HG02623 (cell line): Measurements from ENCODE around the gene RLF.

Experiments
- ATAC-seq: cut with Tn5 transposase; IDR thresholded peaks from one replicate; pipeline ENCODE4 v1.9.1; 2021; ENCODE audit warnings: moderate library complexity; ENCODE audit not compliant: unreplicated experiment

RLF gene

DNA sequence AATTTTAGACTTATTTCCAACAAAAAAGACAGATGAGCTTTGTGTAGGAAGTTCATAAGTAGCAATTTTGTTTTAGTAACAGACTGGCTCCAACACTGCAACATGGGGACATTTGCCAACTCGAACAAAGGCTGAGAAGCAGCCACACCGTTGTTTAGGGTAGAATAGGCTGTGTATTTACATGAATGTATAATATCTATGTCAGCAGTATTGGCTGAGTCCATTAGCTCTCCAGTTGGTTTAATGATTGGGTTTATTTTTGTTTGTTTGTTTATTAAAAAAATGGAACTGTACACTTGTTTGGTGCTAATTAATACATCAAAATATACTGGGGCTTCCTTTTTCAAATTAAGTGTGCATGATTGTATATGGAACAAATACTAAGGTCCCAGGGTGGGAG, 79.2 kb downstream of the RLF start:
- no peak for ATAC-seq

DNA sequence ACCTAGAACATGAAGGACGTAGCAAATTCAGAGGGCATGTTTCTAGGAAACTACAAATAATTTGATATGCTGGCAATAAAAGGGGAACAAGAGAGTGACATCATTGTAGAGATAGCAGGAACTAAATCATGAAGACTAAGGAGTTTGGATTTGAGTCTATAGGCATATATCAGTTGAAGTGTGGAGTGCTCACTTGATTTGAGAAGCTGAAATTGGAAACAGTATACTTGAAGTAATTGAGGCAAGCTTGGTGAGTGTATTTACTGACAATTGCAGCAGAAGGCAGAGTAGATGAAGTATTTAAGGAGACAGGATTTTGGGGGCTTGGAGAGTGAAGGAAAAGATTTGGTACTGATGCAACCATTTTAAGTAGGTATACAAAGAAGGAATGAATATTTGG, 80.2 kb downstream of the RLF start:
- no peak for ATAC-seq

DNA sequence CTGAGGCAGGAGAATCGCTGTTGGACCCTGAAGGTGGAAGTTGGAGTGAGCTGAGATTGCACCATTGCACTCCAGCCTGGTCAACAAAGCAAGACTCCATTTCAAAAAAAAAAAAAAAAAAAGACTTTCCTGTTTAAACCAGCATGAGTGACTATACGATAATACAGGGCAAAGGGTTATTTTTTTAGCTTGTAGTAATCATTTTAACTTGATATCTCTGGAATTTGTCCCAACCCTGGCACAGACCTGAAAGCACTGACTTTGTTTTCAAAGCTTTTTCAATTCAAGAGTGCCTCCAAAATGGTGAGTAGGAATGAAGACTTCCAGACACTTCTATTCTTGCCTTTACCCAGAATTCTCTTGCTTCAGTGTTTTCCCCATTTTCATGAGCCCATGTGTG, 82.2 kb downstream of the RLF start:
- no peak for ATAC-seq

DNA sequence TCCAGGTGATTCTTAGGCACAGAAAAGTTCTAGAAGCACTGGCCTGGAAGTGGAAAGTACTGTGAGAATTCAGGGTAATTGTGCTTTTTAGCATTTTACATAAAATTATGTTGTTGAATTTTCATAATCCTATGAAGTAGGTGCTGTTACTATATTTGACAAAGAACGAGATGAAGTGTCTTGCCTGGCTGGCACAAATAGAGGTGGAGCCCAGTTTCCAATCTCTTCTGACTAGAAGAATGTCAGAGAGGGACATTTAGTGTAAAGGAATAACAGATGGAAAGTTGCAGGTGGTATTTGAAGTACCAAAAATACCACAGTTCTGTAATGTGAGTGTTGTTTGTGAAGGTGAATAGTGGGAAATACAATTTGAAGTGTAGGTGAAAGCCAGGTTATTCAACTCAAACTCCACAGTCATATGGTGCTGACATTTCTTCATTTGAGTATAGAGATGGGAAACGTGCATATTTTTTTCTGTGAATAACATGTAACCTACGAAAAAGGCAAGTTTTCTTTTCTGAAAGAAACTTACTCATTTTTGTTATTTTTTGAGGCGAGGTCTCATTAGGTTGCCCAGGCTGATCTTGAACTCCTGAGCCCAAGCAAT, 83.1 kb downstream of the RLF start:
- ATAC-seq: no peak

DNA sequence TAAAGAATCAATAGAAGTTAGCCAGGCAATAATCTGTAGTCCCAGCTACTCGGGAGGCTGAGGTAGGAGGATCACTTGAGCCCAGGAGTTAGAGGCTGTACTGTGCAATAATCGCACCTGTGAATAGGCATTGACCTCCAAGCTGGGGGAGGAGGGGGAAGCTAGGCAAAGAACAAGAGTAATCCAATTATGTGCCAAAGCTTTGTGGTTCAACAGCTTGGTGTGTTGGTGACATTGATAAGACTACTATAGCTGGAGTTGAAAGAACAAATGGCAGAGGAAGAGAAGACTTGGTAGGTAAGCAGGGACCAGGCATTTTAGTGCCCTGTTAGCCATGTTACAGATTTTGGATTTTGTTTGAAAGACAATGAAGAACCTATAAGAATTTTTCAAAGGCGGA, 84.5 kb downstream of the RLF start:
- no peak for ATAC-seq

DNA sequence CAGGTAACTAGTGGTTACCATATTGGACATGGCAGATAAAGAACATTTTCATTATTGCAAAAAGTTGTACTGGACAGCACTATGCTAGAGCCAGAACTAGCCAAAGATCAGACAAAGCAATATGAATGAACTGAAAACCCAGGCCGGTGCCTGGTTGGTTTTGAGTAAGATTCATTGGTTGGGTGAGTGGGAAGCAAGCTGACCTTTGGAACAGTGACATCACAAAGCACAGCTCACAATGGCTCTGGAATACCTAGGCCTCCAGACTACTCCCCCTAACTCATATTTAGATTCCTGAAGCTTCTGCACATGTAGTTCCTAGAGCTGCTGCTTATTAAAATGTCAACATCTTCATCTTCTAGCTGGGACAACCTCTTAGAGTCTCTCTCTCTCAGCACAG, 86.5 kb downstream of the RLF start, which contains the start of gene TMCO2:
TMCO2 (plus strand) TSS at position 283 of the 400 bp plus-strand sequence; CDS start at position 340, 57 bp downstream.
- ATAC-seq: no peak

DNA sequence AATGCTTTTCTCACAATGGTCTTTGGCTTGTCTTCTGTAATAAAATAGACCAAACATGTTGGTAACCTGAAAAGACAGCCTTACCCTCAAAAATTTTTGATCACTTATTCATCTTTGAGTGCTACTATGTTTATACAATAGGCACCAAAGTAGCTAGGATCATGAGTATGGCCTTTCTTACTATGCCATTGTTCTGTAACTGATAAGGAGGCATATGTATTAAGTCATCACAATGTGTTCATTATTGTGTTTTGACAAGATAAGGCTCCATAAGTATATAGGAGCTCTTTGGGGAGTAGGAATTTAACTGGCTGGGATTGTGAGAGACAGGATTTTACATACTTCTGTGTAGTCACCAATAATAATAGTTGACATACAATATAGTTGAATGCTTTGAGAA, 87.2 kb downstream of the RLF start:
- no peak for ATAC-seq

DNA sequence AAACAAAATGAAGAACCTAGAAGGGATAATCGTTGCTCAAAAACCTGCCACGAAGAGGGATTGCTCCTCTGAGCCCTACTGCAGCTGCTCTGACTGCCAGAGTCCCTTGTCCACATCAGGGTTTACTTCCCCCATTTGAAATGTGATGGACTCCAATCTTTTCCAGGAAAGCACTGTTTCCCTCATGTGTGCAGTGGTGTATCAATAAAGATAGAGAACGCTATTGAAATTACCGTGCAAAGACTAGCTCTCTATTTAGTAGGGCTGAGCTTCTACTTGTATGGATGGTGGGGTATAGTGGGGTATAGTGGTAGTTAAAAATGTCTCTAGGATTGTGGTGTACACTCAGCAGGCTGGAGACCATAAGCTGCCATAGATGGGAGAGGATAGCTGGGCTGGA, 90.3 kb downstream of the RLF start:
- no peak for ATAC-seq

DNA sequence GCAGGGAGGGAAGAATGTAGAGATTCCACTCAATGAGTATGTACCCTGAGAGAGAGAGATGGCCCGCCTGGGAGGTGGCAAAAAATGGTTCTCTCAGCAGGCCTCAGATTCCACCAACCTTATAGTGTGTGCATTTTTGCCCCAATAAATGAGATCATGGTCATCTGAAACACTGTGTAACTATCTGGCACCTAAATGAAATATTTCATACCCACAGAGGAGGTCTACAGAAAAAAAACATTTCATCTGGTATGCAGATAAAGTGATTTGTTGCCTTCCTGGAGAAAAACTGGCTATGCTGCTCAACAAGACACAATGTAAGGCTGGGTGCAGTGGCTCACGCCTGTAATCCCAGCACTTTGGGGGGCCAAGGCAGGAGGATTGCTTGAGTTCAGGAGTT, 91.4 kb downstream of the RLF start:
- ATAC-seq: no peak

DNA sequence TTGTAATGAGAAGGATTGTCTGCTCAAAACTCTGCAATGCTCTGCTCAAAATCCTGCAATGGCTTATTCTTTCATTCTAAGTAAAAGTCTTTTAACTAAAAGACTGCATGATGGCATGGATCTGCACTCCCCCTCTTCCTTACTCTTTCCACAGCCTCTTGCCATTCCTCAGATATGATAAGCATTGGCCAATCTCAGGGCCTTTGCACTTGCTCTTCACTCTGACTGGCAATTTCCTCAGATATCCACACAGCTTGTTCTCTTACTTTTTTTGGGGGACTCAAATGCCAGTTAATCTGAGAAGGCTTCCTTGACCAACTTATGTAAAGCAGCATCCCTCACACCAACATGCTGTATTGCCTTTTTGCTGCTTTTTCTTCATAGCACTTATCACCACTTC, 94.0 kb downstream of the RLF start:
- no peak for ATAC-seq

DNA sequence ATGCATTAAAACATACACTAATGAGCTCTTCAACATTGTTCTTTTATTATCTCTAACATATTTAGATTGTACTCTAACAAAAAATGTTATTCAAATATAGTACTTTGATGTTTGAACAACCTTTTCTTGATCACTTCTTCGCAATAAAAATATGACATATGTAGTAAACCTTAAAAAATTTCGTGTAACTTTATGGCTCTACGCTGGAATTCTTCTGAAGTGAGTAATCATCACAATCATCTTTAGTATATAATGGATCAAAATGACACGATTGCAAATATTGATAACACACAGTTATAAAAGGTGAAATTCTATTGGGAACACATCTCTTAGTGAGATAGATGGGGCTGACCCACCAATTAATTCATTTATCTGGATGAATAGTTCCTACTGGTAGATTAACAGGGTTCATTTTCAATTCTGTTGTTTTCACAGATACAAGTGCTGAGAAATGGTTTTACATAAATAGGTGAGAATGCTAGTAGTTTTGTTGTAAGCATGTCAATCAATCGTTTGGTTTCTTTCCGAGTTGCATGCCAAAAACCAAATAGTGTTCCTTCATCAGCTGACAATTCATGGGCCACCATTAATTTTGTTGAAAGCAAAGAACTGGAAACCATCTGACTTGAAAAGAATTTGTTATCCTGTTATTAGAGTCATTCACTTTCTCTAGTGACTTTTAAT, 95.4 kb downstream of the RLF start:
- no peak for ATAC-seq

DNA sequence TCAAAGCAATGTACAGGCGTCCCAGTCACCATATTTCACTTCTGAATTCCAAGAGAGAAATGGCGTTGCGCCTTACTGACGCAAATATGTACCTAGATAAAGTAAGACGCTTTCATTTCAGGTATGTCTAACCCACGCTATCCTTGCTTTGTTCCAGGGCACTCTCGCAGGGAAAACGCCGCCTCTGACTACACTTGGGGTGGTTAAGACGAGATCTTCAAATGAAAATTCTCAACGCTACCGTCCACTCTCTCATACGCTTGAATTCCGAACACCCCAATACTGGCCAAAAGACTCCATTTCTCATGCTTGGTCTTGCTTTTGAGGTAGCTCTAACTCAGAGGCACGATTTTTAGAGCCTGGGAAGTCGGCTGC, 96.1 kb downstream of the RLF start:
- no peak for ATAC-seq

DNA sequence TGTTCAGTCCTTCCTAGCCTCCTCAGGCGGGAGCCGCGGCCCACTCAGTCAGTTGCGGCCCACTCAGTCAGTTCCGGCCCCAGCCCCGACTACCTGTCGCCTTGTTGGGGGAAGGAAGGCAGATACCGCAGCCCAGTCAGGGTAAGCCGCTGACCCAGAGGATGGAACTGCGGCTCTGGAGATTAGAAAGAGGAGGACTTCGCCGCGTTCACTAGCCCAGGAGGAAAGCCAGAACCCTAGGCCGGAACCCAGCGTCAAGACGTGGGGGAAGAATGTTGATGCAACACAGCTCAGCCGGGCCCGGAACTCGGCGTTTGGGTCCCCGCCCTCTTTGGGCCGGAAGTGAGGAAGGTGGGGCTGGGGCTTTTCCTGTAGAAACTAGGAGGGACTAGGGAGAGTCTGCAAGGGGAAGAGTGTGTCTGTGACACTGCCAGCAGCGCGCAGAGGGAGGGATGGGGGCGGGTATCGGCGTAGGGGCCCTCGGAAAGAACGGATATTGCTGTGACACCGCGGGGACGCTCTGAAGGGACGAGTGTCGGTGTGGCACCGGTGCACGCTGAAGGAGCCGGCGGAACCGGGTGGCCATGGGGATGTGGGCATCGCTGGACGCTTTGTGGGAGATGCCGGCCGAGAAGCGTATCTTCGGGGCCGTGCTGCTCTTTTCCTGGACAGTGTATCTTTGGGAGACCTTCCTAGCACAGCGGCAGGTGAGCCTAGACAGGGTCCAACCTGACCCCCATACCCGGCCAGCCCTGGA, 96.7 kb downstream of the RLF start, which contains the start of gene ZMPSTE24:
ZMPSTE24 (plus strand) TSS at position 549 of the 757 bp plus-strand sequence; CDS start at position 585, 36 bp downstream.
- ATAC-seq: peak; percentile 87

DNA sequence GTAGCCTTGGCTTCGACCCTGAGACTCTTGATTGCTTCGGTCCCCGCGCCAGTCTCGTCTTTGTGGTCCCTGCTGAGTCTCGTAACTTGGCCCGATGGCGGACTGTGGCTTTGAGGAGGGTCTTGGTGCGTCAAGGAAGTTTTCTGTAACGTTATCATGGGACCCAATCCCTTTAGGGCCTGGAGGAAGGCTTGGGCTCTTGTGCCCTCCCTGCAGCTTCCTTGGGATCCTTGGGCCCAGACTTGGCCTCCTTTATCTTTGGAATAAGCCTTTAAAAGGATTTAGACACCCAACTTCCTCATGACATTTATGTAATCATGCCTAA, 97.2 kb downstream of the RLF start:
- ATAC-seq: no peak

DNA sequence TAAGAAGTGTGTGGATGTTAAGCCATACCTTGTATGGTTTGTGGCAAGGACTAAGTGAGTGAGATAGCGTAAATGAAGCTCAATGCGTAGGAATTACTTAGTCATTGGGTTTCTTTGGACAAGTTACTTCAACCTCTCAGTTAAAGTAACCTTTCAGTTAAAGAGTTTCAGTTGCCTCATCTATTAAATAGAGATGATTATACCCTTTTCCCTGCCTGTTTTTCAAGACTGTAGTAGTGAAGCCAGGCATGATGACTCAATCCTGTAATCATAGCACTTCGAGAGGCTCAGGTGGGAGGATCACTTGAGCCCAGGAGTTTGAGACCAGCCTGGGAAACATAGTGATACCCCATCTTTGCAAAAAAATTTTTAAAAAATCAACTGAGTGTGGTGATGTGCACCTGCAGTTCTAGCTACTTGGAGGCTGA, 103.2 kb downstream of the RLF start:
- ATAC-seq: no peak

DNA sequence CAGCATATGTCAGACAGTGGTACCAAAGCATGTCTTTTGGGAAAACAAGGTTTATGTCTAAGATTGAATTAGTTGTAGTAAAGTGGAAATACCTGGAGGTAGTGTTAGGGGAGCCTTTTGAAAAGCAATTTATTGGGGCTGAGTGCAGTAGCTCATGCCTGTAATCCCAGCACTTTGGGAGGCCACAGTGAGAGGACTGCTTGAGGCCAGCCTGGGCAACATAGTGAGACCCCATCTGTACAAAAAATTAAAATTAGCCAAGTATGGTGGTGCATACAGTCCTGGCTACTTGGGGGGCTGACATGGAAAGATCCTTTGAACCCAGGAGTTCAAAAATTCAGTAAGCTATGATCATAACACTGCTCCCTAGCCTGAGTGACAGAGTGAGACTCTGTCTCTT, 104.1 kb downstream of the RLF start:
- ATAC-seq: no peak

DNA sequence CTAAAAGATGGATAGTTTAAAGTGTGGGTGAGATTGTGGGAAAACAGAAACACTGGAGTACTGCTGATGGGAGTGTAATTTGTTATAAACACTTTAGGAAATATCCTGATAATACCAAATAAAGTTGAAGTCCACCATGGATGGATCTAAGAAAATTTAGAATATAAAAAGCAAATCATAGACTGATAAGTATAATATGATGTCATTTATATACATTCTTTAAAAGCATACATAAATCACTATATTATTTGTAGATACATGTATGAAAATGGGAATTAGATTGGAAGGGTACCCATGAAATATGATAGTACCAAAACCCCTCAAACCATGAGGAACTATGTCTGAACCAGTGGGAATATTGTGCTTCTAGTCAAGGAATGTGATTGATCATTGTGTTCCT, 104.7 kb downstream of the RLF start:
- no peak for ATAC-seq

DNA sequence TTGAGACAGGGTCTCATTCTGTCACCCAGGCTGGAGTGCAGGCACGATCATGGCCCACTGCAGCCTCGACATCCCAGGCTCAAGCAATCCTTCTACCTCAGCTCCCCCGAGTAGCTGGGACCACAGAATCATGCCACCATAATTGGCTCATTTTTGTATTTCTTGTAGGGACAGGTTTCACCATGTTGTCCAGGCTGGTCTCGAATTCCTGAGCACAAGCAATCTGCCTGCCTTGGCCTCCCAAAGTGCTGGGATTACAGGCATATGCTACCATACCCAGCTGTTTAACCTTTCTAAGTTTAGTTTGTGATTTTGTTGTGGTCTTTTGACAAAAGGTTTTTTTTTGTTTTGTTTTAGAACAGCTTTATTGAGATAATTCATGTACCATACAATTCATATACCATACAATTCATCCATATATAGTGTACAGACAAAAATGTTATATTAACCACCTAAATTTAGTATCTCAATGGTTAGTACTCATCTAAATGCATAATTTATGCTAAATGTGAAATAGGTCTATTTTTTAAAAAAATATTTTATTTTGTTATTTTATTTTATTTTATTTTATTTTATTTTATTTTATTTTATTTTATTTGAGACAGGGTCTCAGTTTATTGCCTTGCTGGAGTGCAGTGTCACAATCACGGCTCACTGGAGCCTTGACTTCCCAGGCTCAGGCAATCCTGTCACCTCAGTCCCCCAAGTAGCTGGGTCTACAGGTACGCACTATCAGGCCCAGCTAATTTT, 105.8 kb downstream of the RLF start:
- no peak for ATAC-seq

DNA sequence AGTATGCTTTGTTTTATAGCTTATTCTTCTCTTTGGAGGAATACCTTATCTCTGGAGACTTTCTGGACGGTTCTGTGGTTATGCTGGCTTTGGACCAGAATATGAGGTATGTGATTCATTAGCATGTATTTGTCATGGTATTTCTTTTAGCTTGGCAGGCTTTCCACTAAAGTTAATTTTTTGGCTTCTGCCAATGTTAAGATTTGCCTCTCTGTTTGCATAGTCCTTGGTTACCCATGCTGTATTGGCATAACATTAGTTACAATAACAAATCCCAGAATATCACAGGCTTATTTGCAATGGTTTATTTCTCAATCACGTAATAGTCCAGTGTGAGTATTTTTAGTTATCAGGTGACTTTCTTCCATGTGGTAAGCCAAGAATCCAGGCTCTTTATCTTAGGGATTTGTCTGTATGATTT, 106.6 kb downstream of the RLF start:
- no peak for ATAC-seq

DNA sequence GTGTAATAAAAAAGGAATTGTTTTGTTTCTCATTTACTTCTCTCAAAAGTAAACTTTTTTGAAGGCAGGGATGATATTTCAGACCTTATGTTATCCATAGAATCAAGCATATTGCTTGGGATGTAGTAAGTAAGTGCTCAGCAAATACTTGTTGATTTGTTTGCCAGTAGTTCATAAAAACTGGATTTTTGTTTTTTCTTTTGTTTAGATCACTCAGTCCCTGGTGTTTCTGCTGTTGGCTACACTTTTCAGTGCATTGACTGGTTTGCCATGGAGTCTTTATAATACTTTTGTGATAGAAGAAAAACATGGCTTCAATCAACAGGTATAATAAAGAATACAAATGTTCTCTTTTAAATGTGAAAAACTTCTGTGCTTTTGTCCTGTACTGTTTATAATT, 107.0 kb downstream of the RLF start:
- ATAC-seq: no peak

DNA sequence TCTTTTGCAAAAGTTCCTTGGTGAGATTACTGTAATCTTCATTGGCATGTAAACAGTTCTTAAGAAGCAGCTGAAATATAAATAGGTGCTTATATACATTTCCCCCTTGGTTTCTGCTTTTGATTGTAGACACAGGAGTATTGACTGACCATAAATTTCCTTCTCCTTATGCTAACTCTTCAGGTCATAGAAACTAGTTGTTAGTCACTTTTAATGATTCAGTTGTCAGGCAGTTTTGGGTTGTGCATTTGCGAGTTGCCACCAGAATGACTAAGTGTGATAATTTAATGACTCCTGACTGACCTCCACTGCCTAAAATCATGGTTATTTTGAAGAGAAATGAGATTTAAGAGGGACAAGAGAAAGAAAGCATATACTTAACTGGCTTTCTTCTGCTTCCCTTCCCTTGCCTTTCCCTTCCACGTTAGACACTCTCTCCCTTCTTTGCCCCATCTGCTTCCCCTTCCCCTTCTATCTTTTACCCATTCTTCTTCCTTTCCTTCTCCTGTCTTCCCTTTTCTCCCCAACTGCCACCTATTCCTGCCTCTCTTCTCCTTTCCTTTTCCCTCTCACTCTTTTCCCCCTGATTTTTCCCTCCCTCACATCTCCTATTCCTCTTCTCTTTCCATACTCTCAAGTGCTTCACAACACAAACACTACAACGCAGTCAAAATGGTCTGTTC, 109.1 kb downstream of the RLF start:
- ATAC-seq: no peak
